GM12892 (cell line): ENCODE results near the gene BTG3.

Experiments used
- POLR2A ChIP-seq: IDR thresholded peaks from 2 replicates; pipeline ENCODE4 v1.6.1; 2011; ENCODE audit warnings: low read depth, low read length, control low read depth
- POLR2AphosphoS5 ChIP-seq: IDR thresholded peaks from 2 replicates; pipeline ENCODE4 v1.6.1; 2011; ENCODE audit warnings: low read depth, low read length, control low read depth
- TAF1 ChIP-seq: IDR thresholded peaks from 2 replicates; pipeline ENCODE4 v1.6.1; 2011; ENCODE audit warnings: low read depth, mild to moderate bottlenecking, control low read depth, low read length, borderline replicate concordance

- TF ChIP-seq POLR2A (no peak), TAF1 (no peak), POLR2AphosphoS5 (no peak)
These were observed 38.8 kb upstream of the BTG3 start for GRCh38 chr21:17651526-17651925.
